RWPE2 (cell line): ENCODE data around the gene GOLGA6L1.
"Not testable (repeated sequence)": the region's sequence is repeated elsewhere in the genome, so short reads cannot be mapped to it uniquely, and the experiment has no call there.

ENCODE experiments used
- ATAC-seq: fragments of 200-7000 bp; cut with Tn5 transposase; 3 replicates; pipeline ENCODE4 v1.9.1; 2021; ENCODE audit warnings: low read depth
- DNase-seq: peaks from one replicate; pipeline ENCODE4 v3.0.0-alpha.2; 2020; ENCODE audit warnings: low spot score
- H3K27ac ChIP-seq: fragments of 450-650 bp; 2 replicates; pipeline ENCODE4 v1.5.1; 2017; ENCODE audit warnings: mild to moderate bottlenecking; ENCODE audit not compliant: poor library complexity, severe bottlenecking
- H3K27me3 ChIP-seq: fragments of 250-450 bp; sonication (Bioruptor Pico); 2 replicates; pipeline ENCODE4 v1.5.1; 2021; ENCODE audit warnings: mild to moderate bottlenecking, moderate library complexity; ENCODE audit not compliant: insufficient read depth, poor library complexity, severe bottlenecking
- H3K36me3 ChIP-seq: fragments of 250-450 bp; sonication (Bioruptor Pico); 2 replicates; pipeline ENCODE4 v1.5.1; 2020; ENCODE audit warnings: low read depth, mild to moderate bottlenecking, moderate library complexity
- H3K4me1 ChIP-seq: fragments of 250-450 bp; sonication (Bioruptor Pico); 2 replicates; pipeline ENCODE4 v1.5.1; 2021; ENCODE audit warnings: mild to moderate bottlenecking, moderate library complexity; ENCODE audit not compliant: insufficient read depth, poor library complexity, severe bottlenecking
- H3K4me3 ChIP-seq: fragments of 250-450 bp; sonication (Bioruptor Pico); 2 replicates; pipeline ENCODE4 v1.5.1; 2021; ENCODE audit warnings: mild to moderate bottlenecking, moderate library complexity; ENCODE audit not compliant: severe bottlenecking
- H3K9me3 ChIP-seq: fragments of 250-450 bp; sonication (Bioruptor Pico); 2 replicates; pipeline ENCODE4 v1.5.1; 2021; ENCODE audit warnings: mild to moderate bottlenecking, moderate library complexity; ENCODE audit not compliant: severe bottlenecking

GOLGA6L1 gene

GRCh38 chr15:23136722-23137121 lies at the start of gene GOLGA6L1:
Gene GOLGA6L1 (minus strand): TSS chr15:23136822. CDS start chr15:23136731, 91 bp downstream.
- H3K4me1 ChIP-seq, H3K9me3 ChIP-seq, H3K27me3 ChIP-seq, H3K27ac ChIP-seq, ATAC-seq, H3K4me3 ChIP-seq, DNase-seq, H3K36me3 ChIP-seq: not testable (repeated sequence)

- not testable (repeated sequence) for DNase-seq, H3K27me3 ChIP-seq, H3K4me1 ChIP-seq, H3K4me3 ChIP-seq, H3K36me3 ChIP-seq, H3K27ac ChIP-seq, ATAC-seq, H3K9me3 ChIP-seq
These were observed 44.6 kb upstream of the GOLGA6L1 start for GRCh38 chr15:23181201-23181600.

GRCh38 chr15:23180547-23180927 lies 43.9 kb upstream of the GOLGA6L1 start:
- H3K4me1 ChIP-seq, H3K9me3 ChIP-seq, ATAC-seq, H3K27ac ChIP-seq, H3K4me3 ChIP-seq, H3K36me3 ChIP-seq, DNase-seq, H3K27me3 ChIP-seq: not testable (repeated sequence)

GRCh38 chr15:23179768-23180546 lies 43.3 kb upstream of the GOLGA6L1 start:
- not testable (repeated sequence) for H3K27me3 ChIP-seq, H3K36me3 ChIP-seq, H3K4me1 ChIP-seq, H3K27ac ChIP-seq, H3K4me3 ChIP-seq, H3K9me3 ChIP-seq
- ATAC-seq = peak; percentile 62
- DNase-seq = peak; percentile 56

- DNase-seq = peak; percentile 63
- ATAC-seq, H3K27me3 ChIP-seq, H3K36me3 ChIP-seq, H3K9me3 ChIP-seq, H3K4me3 ChIP-seq, H3K4me1 ChIP-seq, H3K27ac ChIP-seq: not testable (repeated sequence)
These were observed 40.1 kb upstream of the GOLGA6L1 start for GRCh38 chr15:23176683-23177082.

- H3K9me3 ChIP-seq, H3K4me3 ChIP-seq, ATAC-seq, DNase-seq, H3K36me3 ChIP-seq, H3K4me1 ChIP-seq, H3K27me3 ChIP-seq, H3K27ac ChIP-seq: not testable (repeated sequence)
These were observed 39.0 kb upstream of the GOLGA6L1 start for GRCh38 chr15:23175606-23176005.

GRCh38 chr15:23174609-23175140 lies 38.1 kb upstream of the GOLGA6L1 start:
- not testable (repeated sequence) for H3K9me3 ChIP-seq, DNase-seq, H3K36me3 ChIP-seq, H3K27me3 ChIP-seq, H3K4me1 ChIP-seq, H3K27ac ChIP-seq, H3K4me3 ChIP-seq
- ATAC-seq = peak; percentile 70; the same call in 2 of the 3 replicates

- DNase-seq, H3K4me3 ChIP-seq, H3K36me3 ChIP-seq, H3K27ac ChIP-seq, H3K4me1 ChIP-seq, ATAC-seq, H3K27me3 ChIP-seq, H3K9me3 ChIP-seq: not testable (repeated sequence)
These were observed 3.8 kb downstream of the GOLGA6L1 start for GRCh38 chr15:23132787-23133186.
